Pulmonary artery endothelial cell (primary cell): ENCODE results near the gene SNX30. TPM values are rescaled to one million over a fixed set of nuclear protein-coding genes. Genes with fewer than 3 reads are reported as not detected.

Source experiments
- DNase-seq: peaks from one replicate; pipeline ENCODE4 v3.0.0-alpha.2; 2011; ENCODE audit warnings: low read depth, low spot score
- total RNA-seq: library from RNA; depleted of rRNA; stranded (reverse); fragments of >200 nt; gene quantifications from 2 replicates; pipeline ENCODE4 v1.2.3, GENCODE V29; 2014

SNX30 gene
- total RNA-seq, 1 donor from 2014 or later: 7.6 TPM

DNA sequence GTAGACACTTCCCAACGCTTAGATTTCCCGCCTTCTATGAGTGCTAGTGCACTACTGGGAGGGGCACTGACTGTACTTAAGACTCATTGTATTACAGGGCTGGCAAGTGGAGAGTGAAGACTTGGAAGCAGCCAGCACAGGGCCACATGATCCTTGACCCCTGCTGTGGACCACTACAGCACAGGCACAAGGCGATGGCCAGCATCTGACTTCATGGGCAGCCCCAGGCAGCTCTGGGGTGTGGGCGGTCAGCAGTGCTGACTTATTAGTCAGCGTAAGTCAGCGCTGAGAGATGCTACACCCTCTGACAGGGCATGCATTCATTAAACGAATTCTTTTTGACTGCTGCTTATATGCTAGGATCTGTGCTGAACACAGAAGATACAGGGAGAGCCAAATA, 130.8 kb downstream of the SNX30 start:
- DNase-seq: no peak

DNA sequence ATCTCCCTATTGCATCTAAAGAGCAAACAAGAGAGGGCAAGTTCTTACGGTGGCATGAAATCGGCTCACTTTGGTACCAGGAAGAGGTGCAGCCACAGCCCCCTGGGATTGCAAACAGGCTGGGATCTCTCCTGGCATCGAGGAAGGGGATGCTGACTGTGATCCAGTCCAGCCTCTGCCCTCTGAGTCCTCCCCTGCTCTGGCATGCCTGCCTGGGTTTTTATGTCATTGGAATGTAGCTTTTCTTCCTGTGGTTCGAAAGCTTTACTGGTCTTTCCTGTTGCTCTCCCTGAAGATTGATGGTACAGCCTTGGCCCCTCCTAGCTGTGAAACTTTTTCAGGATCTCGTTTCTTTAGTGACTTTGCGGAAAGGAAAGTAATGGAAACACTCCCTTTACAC, 133.5 kb downstream of the SNX30 start:
- DNase-seq: no peak

DNA sequence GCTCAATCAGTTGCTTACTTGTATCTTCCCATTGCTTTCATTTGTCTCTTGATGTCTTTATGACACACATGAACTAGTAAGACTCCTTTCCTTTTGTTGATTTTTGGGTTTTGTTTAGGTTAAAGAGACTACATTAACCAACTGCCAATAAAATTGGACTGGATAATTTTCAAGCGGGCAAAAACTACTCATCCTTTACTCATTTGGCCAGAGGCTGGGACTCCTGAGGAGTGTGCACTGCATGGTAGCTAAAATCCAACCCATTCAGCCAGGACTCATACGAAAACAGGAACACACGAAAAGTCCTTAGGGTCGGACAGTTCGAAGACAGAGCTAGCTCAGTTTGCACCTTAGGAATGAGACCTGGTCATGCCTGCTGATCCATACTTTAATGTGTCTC, 134.2 kb downstream of the SNX30 start:
- DNase-seq: no peak

DNA sequence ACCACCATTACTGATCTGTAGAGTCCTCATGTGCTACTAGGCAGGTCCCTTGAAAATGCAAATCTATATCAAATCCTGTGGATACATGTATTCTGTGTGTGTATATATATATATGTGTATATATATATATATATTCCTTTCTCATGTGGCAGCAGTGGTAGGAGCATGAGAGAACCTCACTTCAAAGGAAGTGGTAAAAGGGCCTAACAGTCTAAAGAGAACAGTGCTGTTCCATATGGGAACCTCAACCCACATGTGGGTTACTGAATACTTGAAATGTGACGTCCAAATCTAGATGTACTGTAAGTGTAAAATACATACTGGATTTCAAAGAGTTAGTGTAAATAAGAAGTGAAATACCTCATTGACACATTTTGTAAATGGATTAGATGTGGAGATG, 134.8 kb downstream of the SNX30 start:
- no peak for DNase-seq

DNA sequence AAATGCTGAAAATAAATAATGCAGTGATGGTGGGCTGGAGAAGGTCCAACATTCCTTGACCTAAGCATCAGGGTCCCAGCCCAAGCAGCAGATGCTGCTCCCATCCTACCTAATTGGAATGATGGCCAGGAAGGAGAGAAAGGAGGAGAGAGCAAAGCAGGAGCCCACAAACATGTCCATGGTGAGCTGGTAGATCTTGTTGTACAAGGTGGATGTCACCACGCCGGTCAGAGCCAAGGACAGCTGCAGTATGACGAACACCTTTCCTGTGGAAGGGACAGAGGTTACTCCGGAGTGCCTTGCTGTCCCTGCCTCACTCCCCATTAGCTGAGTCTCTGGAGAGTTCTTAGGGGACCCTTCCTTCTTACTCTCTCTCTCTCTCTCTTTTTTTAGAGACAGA, 135.8 kb downstream of the SNX30 start:
- DNase-seq: no peak

DNA sequence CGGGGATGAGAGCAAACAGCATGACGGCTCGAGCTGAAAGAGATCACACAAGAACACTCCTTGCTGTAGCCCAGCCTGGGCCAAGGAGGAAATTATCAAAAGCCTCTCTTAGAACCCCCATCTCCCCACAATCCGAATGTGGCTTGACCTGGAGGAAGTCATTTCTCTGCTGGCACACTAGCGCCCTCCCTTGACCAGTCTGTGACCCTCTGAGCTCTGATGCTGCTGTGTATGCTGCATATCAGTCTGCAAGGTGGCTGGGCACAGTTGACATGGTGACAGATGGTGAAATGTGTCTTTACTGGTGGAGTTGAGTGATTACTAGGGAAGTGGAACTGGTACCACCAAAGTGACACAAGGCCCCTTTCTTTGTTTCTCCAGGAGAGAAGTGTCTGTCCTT, 136.8 kb downstream of the SNX30 start:
- no peak for DNase-seq

DNA sequence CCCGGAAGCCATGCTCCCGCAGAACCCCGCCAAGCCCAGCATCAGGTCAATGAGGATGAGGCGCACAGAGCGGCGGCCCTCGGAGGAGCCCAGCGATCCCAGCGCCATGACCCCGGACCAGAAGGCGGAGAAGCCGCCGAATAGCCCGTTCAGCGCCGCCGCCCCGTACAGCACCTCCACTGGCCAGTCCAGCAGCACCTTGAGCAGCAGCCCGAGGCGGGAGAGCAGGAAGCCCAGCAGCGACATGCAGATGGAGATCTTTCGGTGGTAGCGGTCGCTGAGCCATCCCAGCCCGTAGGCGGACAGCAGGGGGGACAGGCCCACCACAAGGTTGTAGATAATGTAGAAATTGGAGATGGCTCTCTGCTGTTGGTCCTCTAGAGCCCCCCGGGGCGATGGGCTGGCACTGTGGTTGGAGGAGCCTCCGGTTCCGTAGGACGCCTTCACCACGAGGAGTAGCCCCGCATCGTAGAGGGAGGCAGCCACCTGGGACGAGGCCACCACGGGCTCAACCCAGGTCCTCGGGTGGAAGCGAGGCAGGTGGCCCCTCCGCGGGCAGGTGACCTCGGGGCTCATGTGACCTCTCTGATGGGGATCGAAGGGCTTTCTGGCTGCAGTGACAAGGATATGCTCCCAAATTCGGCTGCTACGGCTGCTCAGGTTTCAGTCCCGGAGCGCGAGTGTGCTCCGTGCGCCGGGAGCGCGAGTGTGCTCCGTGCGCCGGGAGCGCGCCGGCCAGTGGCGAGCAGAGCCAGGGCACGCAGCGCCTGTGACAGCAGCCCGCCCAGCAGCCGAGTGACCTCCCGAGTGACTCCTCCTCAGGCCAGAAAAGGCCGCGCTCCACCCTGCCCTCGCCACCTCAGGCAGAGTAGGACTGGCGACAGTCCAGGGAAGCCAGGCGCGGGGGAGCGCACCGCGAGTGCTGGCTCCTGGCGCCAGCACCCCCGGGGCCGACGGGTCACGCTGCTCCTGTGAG, 139.8 kb downstream of the SNX30 start, which contains the start of gene SLC46A2:
Gene SLC46A2, minus strand, starts transcription at position 771 of the 976 bp plus-strand sequence. Its CDS starts 195 bp downstream, at position 576.
- DNase-seq: no peak

DNA sequence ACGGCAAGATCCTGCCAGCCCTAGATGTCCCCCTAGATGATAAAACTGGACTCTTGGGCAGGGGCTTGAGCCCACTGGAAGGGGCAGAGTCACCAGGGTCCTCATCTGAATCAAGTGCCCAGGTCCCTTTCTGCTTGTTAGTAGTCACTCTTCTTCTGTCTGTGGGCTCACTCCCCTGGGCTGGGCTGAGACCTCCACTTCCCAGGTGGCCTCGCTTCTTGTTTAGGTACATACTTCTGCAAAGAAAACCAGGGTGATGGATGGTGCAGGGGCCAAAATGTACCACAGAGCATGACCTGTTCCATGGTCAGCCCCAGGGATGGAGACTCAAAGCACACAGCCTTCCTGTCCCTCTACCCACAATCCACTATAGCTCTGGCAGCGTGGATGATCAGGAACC, 141.0 kb downstream of the SNX30 start:
- DNase-seq: no peak

DNA sequence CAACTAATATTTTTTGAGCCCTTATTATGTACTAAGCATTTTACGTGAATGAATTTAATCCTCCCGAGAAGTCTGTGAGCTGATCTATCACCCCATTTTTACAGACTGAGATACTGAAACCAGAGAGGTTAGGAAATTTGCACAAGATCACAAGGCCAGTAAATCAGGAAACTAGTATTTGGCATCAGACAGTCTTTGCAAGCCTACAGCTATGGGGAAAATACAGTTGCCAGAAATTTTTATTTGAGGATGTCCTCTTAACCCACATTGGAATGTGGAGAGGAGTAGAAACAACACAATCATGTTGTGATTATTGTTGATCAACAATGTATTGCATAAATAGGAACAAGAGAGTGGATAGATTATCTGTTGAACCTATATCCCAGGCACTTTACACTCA, 142.4 kb downstream of the SNX30 start:
- DNase-seq: no peak

DNA sequence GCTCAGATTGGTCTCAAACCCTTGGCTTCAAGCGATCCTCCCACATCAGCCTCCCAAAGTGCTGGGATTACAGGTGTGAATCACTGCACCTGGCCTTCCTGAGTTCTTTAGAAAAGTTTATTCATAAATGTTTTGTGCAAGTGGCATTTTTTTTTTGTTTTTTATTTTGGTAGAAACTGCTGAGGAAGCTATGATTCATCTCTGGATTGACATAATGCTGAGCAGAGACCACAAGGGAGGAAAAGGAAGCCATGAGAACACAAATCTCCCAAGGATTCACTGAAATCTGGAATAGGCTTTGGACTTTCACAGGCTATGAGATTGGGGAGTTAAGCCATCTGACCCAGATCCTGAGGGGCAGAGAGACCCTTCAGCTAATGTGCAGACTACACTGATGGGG, 143.5 kb downstream of the SNX30 start:
- peak; percentile 17 for DNase-seq

DNA sequence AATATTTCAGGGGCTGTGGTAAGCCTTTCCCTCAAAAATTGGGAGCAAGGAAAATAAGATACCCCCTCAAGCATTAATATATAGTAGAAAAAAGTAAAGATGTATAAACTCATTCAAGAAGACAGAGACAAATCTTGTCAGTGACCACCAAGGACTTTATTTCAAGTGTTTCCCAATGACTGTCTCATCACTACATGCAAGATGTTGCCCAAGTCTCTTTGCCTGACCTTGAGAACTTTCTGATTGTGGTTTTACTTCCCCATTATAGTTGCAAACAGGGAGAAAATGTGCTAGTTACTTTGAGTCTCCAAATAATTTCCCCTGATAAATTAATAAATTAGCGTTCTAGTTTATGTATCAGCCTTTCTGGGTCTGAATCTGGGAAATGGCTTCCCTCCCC, 144.1 kb downstream of the SNX30 start:
- no peak for DNase-seq

DNA sequence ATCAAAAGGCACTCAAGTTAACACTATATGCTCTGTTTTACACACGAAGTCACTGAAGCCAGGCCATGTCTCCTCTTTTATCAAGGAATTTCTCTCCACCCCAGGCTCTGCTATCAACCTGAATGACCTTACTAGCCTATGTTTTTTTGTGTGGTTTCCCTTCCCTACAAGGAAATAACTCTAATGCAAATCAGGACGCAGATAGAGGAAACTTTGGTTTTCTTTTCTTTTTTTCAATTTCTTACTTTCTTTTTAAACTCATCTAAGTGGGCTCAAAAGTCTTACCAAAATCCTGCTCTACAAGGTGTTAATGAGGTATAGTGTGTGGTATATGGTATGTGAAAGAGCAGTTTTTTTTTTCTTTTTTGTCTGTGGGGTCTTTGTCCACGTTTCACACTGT, 145.6 kb downstream of the SNX30 start:
- DNase-seq: no peak

DNA sequence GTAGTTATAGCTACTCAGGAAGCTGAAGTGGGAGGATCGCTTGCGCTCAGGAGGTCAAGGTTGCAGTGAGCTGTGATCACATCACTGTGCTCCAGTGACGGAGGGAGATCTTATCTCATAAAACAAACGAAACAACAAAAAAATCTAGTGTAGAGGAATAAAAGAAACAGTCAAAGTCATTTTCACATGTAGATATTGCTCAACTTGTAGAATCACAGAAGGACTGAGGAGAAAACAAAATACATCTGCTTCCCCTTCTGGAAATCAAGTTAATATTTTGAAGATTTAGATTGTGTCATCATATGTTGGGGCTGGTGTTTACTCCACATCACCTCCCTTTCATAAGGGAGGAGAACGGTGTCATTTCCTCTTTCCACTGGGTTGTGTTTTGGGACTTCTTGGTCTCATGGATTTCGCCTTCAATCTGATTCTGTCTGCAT, 148.3 kb downstream of the SNX30 start:
- DNase-seq: no peak

DNA sequence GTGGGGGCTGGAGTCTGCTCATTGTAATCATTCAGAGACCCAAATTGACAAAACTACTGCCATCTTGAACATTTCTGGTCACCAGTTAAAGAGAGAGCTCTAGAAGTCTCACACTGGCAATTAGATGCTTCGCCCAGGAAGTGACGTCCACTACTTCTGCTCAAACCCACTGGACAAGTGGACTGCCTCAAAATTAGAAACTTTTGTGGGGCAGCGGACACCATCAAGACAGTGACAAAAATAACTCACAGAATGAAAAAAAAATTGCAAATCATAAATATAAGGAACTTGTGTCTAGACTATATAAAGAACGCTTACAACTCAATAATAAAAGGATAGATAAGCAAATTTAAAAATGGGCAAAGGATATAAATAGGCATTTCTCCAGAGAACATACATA, 149.9 kb downstream of the SNX30 start:
- no peak for DNase-seq

DNA sequence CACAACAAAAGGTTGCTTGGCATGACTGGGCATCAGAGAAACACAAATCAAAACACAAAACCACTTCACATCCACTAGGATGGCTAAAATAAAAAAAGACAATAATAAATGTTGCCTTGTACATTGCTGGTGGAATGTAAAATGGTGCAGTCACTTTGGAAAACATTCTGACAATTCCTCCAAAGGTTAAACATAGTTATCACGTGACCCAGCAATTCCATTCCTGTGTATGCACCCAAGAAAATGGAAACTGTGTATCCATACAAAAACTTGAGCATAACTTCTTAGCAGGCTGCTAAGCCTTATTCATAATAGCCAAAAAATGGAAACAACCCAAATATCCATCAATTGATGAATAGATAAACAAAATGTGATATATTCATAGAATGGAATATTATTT, 150.3 kb downstream of the SNX30 start:
- no peak for DNase-seq

DNA sequence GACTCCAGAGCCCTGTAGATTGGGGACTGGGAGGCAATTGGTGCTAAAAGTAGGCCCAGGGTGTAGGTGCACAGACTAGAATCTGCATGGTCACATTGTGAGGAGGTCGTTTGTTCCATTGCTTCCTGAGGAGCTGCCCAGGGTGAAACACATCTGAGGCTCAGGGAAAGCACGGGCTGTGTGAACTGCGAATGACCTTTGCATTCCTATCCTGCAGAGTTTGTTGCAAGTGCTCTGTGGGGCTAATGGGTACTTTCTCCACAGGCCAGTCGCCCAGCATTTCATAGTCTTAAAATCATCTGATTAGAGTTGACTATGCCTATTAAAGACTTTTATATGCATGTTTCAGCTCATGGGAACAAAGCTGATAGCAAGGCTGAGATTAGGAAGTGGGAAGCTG, 154.5 kb downstream of the SNX30 start:
- DNase-seq: no peak

DNA sequence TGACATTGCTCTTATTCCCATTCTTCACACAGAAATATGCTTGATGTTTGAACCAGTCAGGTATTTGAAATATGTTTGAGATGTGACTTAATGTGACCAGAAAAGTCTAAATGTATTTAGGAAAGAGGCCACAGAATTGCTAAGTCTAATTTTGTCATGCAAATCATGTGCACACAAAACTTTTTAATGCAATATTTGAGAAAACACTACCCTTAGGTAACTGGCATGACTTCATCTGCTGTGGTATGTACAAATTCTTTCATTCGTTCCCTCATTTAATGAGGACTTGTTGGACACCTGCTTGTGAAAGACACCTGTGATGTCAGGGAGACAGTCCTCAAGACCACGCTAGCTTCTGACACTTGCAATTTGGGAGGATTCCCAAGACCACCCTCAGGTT, 161.2 kb downstream of the SNX30 start:
- no peak for DNase-seq

DNA sequence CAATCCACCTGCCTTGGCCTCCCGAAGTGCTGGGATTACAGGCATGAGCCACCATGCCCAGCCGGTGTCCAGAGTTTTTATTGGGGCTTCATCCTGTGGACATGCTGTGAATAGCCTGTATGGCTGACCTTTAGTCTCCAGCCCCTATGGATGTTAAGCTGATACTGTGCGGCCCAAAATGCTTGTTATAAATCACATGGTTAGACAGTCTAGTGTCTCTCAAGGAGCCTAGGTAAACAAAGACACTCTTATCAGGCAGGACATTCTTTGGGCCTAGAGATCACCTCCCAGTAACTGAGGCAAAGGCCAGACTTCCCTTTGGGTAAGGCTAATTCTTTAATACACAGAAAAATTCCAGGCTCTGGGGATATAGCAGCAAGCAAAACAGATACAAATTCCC, 162.1 kb downstream of the SNX30 start:
- DNase-seq: no peak

DNA sequence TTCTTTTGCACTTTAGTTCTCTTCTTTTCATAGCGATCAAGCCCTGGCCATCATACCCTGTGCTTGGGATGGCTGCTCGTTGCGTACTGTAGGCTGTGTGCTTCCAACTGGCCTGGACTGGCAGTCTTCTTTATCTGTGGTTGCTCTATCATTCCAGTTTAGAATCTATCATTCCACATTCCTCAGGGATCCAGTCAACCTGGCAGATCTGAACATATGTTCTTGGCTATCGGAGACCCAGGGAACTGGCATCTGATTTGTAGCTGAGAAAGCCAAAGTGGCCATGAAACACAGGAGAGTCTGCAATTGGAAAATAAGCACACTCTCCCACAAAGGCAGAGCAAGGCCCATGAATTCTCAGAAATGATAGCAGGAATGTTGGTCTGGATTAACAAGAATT, 162.8 kb downstream of the SNX30 start:
- DNase-seq: no peak

DNA sequence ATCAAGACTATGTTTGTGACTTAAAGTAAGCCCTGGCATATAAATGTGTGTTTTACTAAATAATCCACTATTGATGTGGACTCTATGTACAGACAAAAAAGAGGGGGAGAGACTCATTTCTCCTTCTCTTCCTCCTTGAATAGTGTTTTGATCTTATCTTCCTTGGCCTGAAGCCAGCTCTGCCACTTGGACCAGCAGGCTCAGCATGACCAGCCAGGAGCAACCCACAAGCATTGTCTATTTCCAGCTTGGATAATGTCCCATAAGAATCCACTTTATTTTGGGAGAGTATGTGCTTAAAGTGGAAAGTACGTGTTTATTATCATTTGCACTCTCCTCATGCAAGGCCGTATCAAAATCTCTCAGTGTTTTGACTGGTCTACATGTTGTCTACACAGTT, 164.0 kb downstream of the SNX30 start:
- no peak for DNase-seq

DNA sequence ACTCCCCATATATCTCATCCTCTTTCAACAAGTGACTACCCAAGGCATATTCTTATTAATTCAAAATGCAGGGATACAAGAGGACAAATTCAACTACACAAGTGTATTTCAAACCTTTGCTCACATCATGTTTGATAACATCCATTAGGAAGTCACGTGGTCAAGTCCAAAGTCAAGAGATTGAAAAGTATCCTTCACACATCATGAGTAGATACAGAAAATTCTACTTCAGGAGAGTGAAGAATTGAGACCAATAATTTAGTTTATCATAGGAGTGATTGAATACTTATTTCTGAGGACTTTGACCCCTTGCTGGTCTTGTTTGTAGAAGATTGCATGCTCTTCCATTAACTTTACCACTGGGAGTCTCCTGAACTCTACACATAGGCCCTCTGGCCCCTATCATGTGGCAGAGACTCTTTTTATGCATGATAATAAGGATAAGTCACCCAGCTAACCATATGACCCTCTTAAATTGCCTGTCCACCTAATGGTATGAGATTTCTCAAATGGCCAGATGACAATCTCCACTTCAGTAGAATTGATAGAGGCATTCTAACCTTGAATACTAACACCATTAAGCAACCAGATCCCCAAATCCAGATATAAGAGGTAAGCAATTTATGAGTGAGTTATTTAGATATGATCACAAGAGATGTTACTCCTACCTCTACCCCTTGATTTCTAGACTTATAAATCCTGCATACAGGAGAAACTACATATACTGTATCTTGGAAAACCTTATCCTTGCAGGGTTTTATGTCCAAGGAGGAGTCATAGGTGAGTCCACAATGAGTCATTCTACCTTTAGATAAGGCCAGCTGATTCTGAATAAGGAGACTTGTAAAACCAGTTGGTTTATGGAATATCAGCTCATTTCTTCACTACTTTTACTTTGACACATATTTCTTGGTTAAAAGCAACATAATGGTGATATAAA, 166.8 kb downstream of the SNX30 start:
- no peak for DNase-seq

DNA sequence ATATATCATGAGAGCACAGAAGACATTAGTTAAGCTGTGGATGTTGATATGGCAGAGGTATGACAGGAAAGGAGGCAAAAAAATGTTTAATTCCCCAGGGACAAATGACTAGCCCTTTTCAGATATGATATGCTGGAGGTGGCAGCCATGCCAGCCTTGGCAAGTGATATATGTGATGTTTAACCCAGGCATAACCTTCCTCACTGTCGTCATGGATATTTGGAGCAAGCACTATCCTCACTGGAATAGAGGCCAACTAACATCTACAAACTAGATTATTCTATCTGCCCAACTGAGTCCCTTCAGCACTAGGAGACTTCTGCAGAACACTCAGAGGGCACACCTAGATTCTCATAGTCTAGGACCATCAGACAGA, 167.4 kb downstream of the SNX30 start:
- DNase-seq: no peak
